ENCODE measurements around the gene MADD. TPM values are rescaled to one million over a fixed set of nuclear protein-coding genes. Genes with fewer than 3 reads are reported as not detected.

MADD gene
- total and polyA plus RNA-seq, 2 donors (not counting 3 experiments of a cell fraction or from before 2014, with no cell fraction given): 35.3 to 36.8 TPM

DNA sequence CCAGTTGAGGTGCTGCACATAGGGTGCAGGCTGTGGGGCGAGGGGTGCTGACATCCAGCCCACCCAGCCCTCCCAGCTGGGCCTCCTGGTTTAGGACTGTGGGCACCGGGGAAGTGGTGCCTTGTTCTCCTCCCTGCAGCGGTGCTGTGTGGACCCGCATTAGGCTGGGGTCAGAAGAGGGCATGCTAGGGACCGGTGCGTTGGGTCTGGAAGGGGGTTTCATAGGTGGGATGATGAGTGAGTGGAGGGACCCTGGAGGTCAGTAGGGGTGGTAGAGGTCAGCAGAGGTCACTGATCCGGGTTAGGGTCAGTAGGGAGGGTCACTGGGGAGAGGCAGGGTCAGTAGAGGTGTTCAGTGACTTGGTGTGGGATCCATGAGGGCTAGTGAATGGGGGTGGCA is 89.2 kb downstream of the MADD start:
- no peak overlapping the region for H3K4me2 ChIP-seq (ENCODE audit: insufficient read depth, low read length)
- no peak overlapping the region for H3K27ac ChIP-seq (ENCODE audit: insufficient read depth, low read depth, low read length)
- POLR2A ChIA-PET: no interaction called here
- DNase-seq (ENCODE audit: low read depth, low spot score): no peak
- H3K9me1 ChIP-seq (replicated peaks; ENCODE audit: control insufficient read depth, extremely low read depth, insufficient read depth, low read length): no peaks in the 10 kb centered on the region
- intact Hi-C loops (cut with micrococcal nuclease): no loop called here
- H2AFZ ChIP-seq (ENCODE audit: low read depth, low read length): no peak overlapping the region
- no peaks in the 10 kb centered on the region for H3K9me3 ChIP-seq (replicated peaks; ENCODE audit: control insufficient read depth, insufficient read depth, low read length)
- no peaks in the 10 kb centered on the region for H3K27me3 ChIP-seq (ENCODE audit: control insufficient read depth in 2 of 2, insufficient read depth in 2 of 2, low read length in 2 of 2)
- H3K4me3 ChIP-seq (replicated peaks in 1 of 3; ENCODE audit: insufficient read depth in 1 of 3, low read depth in 1 of 3, low read length in 3 of 3): no peak overlapping the region
- dilution Hi-C loops (cut with MboI; ENCODE audit: extremely low pct_ligation_motif_present, low sequenced_read_pairs): no loop called here
- TF ChIP-seq, protein P1, sequence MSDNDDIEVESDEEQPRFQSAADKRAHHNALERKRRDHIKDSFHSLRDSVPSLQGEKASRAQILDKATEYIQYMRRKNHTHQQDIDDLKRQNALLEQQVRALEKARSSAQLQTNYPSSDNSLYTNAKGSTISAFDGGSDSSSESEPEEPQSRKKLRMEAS (IDR thresholded peaks at IDR 0.05; ENCODE audit: insufficient read depth, insufficient read length): no peak
- TF ChIP-seq JUN (IDR thresholded peaks at IDR 0.05; ENCODE audit: borderline replicate concordance, insufficient read depth, insufficient read length, low read depth): no peak
- no peak for TF ChIP-seq EZH2 (IDR thresholded peaks at IDR 0.05; ENCODE audit: borderline replicate concordance, low read depth, low read length, severe bottlenecking)
- TF ChIP-seq, protein P2, sequence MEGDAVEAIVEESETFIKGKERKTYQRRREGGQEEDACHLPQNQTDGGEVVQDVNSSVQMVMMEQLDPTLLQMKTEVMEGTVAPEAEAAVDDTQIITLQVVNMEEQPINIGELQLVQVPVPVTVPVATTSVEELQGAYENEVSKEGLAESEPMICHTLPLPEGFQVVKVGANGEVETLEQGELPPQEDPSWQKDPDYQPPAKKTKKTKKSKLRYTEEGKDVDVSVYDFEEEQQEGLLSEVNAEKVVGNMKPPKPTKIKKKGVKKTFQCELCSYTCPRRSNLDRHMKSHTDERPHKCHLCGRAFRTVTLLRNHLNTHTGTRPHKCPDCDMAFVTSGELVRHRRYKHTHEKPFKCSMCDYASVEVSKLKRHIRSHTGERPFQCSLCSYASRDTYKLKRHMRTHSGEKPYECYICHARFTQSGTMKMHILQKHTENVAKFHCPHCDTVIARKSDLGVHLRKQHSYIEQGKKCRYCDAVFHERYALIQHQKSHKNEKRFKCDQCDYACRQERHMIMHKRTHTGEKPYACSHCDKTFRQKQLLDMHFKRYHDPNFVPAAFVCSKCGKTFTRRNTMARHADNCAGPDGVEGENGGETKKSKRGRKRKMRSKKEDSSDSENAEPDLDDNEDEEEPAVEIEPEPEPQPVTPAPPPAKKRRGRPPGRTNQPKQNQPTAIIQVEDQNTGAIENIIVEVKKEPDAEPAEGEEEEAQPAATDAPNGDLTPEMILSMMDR (IDR thresholded peaks at IDR 0.05; ENCODE audit: extremely low read depth in 1 of 2, insufficient read depth in 1 of 2, low read depth in 1 of 2, low read length in 2 of 2): no peak
- TF ChIP-seq FOS (IDR thresholded peaks at IDR 0.05; ENCODE audit: borderline replicate concordance, insufficient read depth, low read length): no peak
- no peak for TF ChIP-seq GATA2 (IDR thresholded peaks at IDR 0.05; ENCODE audit: insufficient read depth, insufficient read length, low read depth, low read length)
- TF ChIP-seq POLR2AphosphoS5 (IDR thresholded peaks at IDR 0.05; ENCODE audit: insufficient read depth, low read depth, low read length): no peak
- no peak for TF ChIP-seq MYC (IDR thresholded peaks at IDR 0.05; ENCODE audit: low read depth, low read length)
- TF ChIP-seq POLR2A (IDR thresholded peaks at IDR 0.05; ENCODE audit: low read depth, low read length): no peak
- no peaks in the 10 kb centered on the region for H3K4me1 ChIP-seq (ENCODE audit: control insufficient read depth, extremely low read depth, insufficient read depth, low read length)
- CTCF ChIA-PET: interaction anchor here (1.2 kb wide), 1 partner anchor 15 kb away, joined by 4 read pairs; no protein-coding TSS in a partner anchor
- no peaks in the 10 kb centered on the region for H3K36me3 ChIP-seq (ENCODE audit: control insufficient read depth in 2 of 2, extremely low read depth in 1 of 2, insufficient read depth in 2 of 2, low read length in 2 of 2)
- no peak for FAIRE-seq
- no peaks in the 10 kb centered on the region for H4K20me1 ChIP-seq (replicated peaks; ENCODE audit: control insufficient read depth, extremely low read depth, insufficient read depth, low read length)
- no TSS peak for BruUV-seq (replicated peaks)
- no peaks in the 10 kb centered on the region for H3K79me2 ChIP-seq (ENCODE audit: control insufficient read depth, insufficient read depth, low read length)
- no peak overlapping the region for H3K9ac ChIP-seq (replicated peaks; ENCODE audit: extremely low read depth, insufficient read depth, low read length)

Measured in endothelial cell of umbilical vein (primary cell).